Brain pericyte (primary cell): ENCODE data around the gene MANF.

ENCODE experiments used
- DNase-seq: peaks from one replicate; pipeline ENCODE4 v3.0.0-alpha.2; 2012; ENCODE audit warnings: low read depth, low spot score

MANF gene

GRCh38 chr3:51434746-51435327 lies 49.7 kb downstream of the MANF start:
- DNase-seq = no peak

GRCh38 chr3:51436998-51437639 lies 52.0 kb downstream of the MANF start:
- DNase-seq = no peak
